Immature natural killer cell (primary cell): ENCODE measurements around the gene SAMM50. TPM values are rescaled to one million over a fixed set of nuclear protein-coding genes. Genes with fewer than 3 reads are reported as not detected.

Experiments used
- DNase-seq, 3 donors: peaks; one replicate each; pipeline ENCODE4 v3.0.0; 2022; ENCODE audit warnings: mixed read lengths in 1 of 3
- H3K27ac Mint-ChIP-seq, 6 donors: one replicate each; pipeline ENCODE4 v1.8.0; 2020; ENCODE audit warnings: mixed read lengths in 6 of 6, mild to moderate bottlenecking in 5 of 6, inconsistent platforms in 4 of 6, moderate library complexity in 3 of 6
- H3K27me3 Mint-ChIP-seq, 3 donors: one replicate each; pipeline ENCODE4 v1.8.0; 2020 to 2021; ENCODE audit warnings: low read depth in 3 of 3, mild to moderate bottlenecking in 3 of 3, mixed read lengths in 3 of 3, moderate library complexity in 3 of 3, inconsistent platforms in 1 of 3
- H3K36me3 Mint-ChIP-seq, 3 donors: one replicate each; pipeline ENCODE4 v1.8.0; 2020; ENCODE audit warnings: mixed read lengths in 3 of 3, inconsistent platforms in 2 of 3, mild to moderate bottlenecking in 2 of 3
- H3K4me1 Mint-ChIP-seq, 2 donors: one replicate each; pipeline ENCODE4 v1.8.0; 2020; ENCODE audit warnings: inconsistent platforms in 2 of 2, mild to moderate bottlenecking in 2 of 2, mixed read lengths in 2 of 2, moderate library complexity in 1 of 2
- H3K4me3 Mint-ChIP-seq, 5 donors: one replicate each; pipeline ENCODE4 v1.8.0; 2020; ENCODE audit warnings: mild to moderate bottlenecking in 5 of 5, mixed read lengths in 5 of 5, inconsistent platforms in 3 of 5, moderate library complexity in 3 of 5
- H3K9me3 Mint-ChIP-seq, 6 donors: one replicate each; pipeline ENCODE4 v1.8.0; 2020; ENCODE audit warnings: mild to moderate bottlenecking in 6 of 6, mixed read lengths in 6 of 6, inconsistent platforms in 4 of 6, moderate library complexity in 3 of 6
- polyA plus RNA-seq, 3 donors: library from polyadenylated mRNA; unstranded; fragments of 300-500 nt; fragmentation: Illumina TruSeq; gene quantifications; one replicate each; pipeline ENCODE4 v1.2.3, GENCODE V29; 2021

Gene SAMM50
- polyA plus RNA-seq, result 10 to 100 TPM; 80.6 to 88.8 (median 82.8) TPM

DNA sequence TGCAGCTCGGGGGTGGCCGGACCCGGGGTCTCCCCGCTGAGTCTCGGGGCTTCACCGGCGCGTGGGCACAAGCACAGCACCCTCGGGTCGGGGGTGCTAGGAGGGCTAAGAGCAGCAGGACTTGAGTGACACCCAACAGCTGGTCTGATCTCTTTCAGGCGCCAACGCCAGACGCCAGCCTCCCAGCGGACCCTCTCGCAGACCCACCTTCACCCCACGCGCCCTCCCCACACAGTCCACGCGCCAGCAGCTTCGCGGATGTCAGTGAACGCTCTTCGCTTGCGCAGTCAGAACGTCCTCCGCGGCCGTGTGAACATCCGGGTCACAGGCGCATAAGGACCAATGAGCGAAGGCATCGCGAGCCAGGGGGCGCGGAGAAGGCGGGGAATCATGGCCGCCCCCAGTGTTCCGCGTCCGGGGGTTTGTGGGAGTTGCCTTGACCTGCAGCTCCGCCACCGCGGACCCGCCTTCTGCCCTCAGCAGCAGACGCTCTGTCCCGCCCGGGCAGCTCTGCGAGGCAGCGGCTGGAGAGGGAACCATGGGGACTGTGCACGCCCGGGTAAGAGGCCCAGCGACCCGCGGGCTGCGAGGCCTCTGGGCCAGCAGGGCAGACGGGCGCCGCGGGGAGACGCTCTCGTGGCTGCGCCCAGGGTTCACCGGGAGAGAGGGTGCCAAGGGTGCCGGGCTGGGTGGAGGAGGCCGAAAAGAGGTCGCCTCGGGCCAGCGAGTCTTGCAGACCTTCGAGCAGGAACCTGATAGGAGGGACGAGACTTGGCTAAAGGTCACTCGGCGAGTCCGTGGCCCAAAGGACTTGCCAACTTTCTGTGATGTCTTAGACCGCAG lies at the start of gene SAMM50:
Gene SAMM50, plus strand, starts transcription at position 403 of the 843 bp plus-strand sequence. Its CDS starts 136 bp downstream, at position 539.
- H3K27me3 Mint-ChIP-seq, result peaks cover 3 to 7% (median 4%) of the 10 kb centered on the region in 3 donors
- H3K4me1 Mint-ChIP-seq, result peaks cover 38 to 55% of the 10 kb centered on the region in 2 donors
- H3K36me3 Mint-ChIP-seq, result no peaks in the 10 kb centered on the region
- peak; percentile 91 to 92 (median 91) for DNase-seq
- peak within 1 kb of the TSS; percentile 96 to 99 (median 99) for H3K4me3 Mint-ChIP-seq
- H3K9me3 Mint-ChIP-seq, result no peaks in the 10 kb centered on the region
- peak within 1 kb of the TSS; percentile 90 to 98 (median 96) for H3K27ac Mint-ChIP-seq

GRCh38 chr22:43905681-43906080 lies 49.6 kb upstream of the SAMM50 start:
- Mint-ChIP-seq H3K36me3 (no peaks in the 10 kb centered on the region), H3K9me3 (no peaks in the 10 kb centered on the region), H3K4me1 (peaks cover 0 to 3% of the 10 kb centered on the region in 2 donors), H3K27ac (no peak overlapping the region), H3K27me3 (peaks cover 6 to 10% (median 6%) of the 10 kb centered on the region in 3 donors), H3K4me3 (no peak overlapping the region)
- no peak for DNase-seq

DNA sequence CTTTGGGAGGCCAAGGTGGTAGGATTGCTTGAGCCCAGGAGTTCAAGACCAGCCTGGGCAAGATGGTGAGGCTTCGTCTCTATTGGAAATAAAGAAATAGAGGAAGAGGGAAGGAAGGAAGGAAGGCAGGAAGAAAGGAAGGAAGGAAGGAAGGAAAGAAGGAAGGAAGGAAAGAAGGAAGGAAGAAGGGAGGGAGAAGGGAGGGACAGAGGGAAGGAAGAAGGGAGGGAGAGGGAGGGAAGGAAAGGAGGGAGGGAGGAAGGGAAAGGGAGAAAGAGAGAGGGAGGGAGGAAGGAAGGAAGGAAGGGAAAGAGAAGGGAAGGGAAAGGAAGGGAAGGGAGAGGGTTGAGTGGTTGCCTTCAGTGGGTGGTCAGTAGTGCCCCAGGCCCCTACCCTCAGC lies 45.5 kb upstream of the SAMM50 start:
- H3K27me3 Mint-ChIP-seq, result peaks cover 4 to 12% (median 6%) of the 10 kb centered on the region in 3 donors
- H3K9me3 Mint-ChIP-seq, result no peaks in the 10 kb centered on the region
- H3K27ac Mint-ChIP-seq, result no peak overlapping the region
- no peak overlapping the region for H3K4me3 Mint-ChIP-seq
- no peaks in the 10 kb centered on the region for H3K4me1 Mint-ChIP-seq
- DNase-seq, result no peak
- H3K36me3 Mint-ChIP-seq, result no peaks in the 10 kb centered on the region

DNA sequence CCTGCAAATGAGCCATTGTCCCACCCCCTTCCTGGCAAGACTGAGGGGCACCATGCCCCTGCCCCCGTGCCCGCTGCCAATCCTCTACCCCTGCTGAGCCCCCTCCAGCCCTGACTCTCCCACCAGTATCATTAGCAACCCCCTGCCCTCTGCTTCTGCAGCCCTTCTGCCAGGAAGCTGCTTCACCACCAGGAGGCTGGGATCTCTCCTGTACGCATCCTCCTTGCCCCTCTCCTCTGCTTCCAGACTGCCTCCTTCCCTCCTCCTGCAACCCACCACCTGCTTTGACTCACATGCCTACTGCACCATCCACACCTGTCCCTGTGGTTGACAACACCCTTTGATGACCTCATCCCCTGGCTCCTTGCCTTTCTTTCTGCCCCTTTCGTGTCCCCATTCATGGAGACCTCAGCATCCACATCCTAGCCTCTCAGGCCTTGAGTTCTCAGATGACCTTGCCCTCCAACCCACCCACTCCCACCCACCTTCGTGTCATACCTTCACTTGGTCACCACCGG lies 45.0 kb upstream of the SAMM50 start:
- H3K27ac Mint-ChIP-seq, result no peak overlapping the region
- H3K4me1 Mint-ChIP-seq, result no peaks in the 10 kb centered on the region
- H3K9me3 Mint-ChIP-seq, result no peaks in the 10 kb centered on the region
- no peak for DNase-seq
- no peaks in the 10 kb centered on the region for H3K36me3 Mint-ChIP-seq
- H3K27me3 Mint-ChIP-seq, result peaks cover 4 to 12% (median 6%) of the 10 kb centered on the region in 3 donors
- H3K4me3 Mint-ChIP-seq, result no peak overlapping the region

GRCh38 chr22:43911351-43911750 lies 43.9 kb upstream of the SAMM50 start:
- Mint-ChIP-seq H3K4me1 (no peaks in the 10 kb centered on the region), H3K27ac (no peak overlapping the region), H3K27me3 (peaks cover 4 to 12% (median 6%) of the 10 kb centered on the region in 3 donors), H3K36me3 (no peaks in the 10 kb centered on the region), H3K9me3 (no peaks in the 10 kb centered on the region), H3K4me3 (no peak overlapping the region)
- DNase-seq, result no peak

GRCh38 chr22:43917521-43917920 lies 37.7 kb upstream of the SAMM50 start:
- Mint-ChIP-seq H3K4me1 (no peaks in the 10 kb centered on the region), H3K27ac (no peak overlapping the region), H3K36me3 (no peaks in the 10 kb centered on the region), H3K4me3 (no peak overlapping the region), H3K27me3 (peaks cover 1 to 18% (median 2%) of the 10 kb centered on the region in 3 donors), H3K9me3 (no peaks in the 10 kb centered on the region)
- DNase-seq, result no peak

DNA sequence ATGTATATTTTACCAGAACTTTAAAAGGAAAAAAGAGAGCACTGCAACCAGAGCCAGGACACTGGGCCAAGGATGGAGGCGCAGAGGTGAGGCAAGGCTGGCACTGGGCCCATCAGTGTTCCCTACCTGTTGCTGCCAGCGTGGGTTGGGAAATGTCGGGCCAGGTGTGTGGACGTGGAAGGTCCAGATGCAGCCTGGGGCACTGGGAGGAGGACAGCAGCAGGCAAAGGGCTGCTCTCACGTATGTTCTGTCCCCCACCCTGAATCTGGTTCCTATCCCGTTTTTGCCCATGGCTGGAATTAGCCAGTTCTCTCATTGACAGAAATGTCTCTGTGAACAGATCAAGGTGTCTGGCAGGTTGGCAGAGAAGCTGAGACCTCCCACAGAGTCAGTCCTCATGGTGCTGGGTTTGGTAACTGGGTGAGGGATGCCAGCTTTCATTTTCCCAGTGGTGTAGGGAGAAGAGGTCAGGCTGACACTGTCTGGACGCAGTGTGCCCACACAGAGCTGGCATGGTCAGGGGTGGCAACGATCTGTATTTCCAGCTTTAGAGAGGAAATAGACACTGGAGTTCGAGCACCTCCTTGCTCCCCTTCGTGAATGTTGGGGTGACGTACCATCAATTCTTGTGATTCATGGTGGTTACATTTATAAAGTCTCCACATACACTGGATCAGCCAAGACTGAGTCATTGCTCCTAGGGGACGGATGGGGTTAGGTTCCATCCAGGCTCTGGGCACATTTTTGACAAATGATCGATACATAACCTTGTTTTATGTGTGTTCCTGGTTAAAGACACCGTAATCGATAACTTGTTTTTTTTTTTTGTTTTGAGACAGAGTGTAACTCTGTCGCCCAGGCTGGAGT lies 35.9 kb upstream of the SAMM50 start:
- H3K27ac Mint-ChIP-seq, result no peak overlapping the region
- no peaks in the 10 kb centered on the region for H3K36me3 Mint-ChIP-seq
- no peaks in the 10 kb centered on the region for H3K9me3 Mint-ChIP-seq
- H3K4me1 Mint-ChIP-seq, result peaks cover 5 to 7% of the 10 kb centered on the region in 2 donors
- H3K4me3 Mint-ChIP-seq, result no peak overlapping the region
- DNase-seq, result no peak
- H3K27me3 Mint-ChIP-seq, result peaks cover 0 to 11% (median 5%) of the 10 kb centered on the region in 3 donors

GRCh38 chr22:43921370-43921769 lies 33.9 kb upstream of the SAMM50 start:
- Mint-ChIP-seq H3K9me3 (no peaks in the 10 kb centered on the region), H3K4me3 (no peak overlapping the region), H3K27ac (no peak overlapping the region), H3K27me3 (peaks cover 5 to 15% (median 6%) of the 10 kb centered on the region in 3 donors), H3K36me3 (no peaks in the 10 kb centered on the region), H3K4me1 (peaks cover 5 to 7% of the 10 kb centered on the region in 2 donors)
- no peak for DNase-seq

GRCh38 chr22:43922123-43922522 lies 33.1 kb upstream of the SAMM50 start:
- no peak for DNase-seq
- H3K9me3 Mint-ChIP-seq, result no peaks in the 10 kb centered on the region
- H3K4me3 Mint-ChIP-seq, result peak overlapping the region in 2 of 5 donors; percentile 33 to 89
- H3K36me3 Mint-ChIP-seq, result no peaks in the 10 kb centered on the region
- peaks cover 5 to 15% (median 7%) of the 10 kb centered on the region in 3 donors for H3K27me3 Mint-ChIP-seq
- no peak overlapping the region for H3K27ac Mint-ChIP-seq
- H3K4me1 Mint-ChIP-seq, result peaks cover 5 to 7% of the 10 kb centered on the region in 2 donors

DNA sequence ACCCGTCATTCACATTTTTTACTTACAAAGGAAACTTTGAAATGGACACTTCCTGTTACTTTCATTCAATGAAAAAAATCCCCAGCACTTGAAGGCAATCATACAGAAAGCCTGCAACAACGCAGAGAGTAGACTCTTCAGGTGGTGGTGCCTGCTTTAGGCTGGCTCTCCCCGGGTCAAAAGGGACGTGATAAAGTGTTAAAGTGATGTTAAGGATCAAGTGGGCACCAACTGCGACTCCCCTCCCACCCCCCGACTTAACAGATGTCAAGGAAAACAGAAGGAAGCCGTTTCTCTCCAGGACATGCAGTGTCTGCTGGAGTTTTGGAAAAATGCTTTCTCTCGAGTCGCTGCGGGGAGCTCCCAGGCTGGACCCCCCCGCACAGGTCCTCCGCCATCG lies 32.1 kb upstream of the SAMM50 start:
- peak overlapping the region in 5 of 6 donors; percentile 68 to 92 (median 76) for H3K27ac Mint-ChIP-seq
- H3K36me3 Mint-ChIP-seq, result no peaks in the 10 kb centered on the region
- H3K4me3 Mint-ChIP-seq, result peak overlapping the region; percentile 87 to 91 (median 89)
- H3K27me3 Mint-ChIP-seq, result peaks cover 5 to 11% (median 9%) of the 10 kb centered on the region in 3 donors
- no peaks in the 10 kb centered on the region for H3K9me3 Mint-ChIP-seq
- DNase-seq, result peak; percentile 8 to 13 (median 11)
- peaks cover 5 to 7% of the 10 kb centered on the region in 2 donors for H3K4me1 Mint-ChIP-seq

- no peaks in the 10 kb centered on the region for H3K36me3 Mint-ChIP-seq
- H3K27ac Mint-ChIP-seq, result peak within 1 kb of the TSS in 5 of 6 donors; percentile 68 to 92 (median 76)
- peak within 1 kb of the TSS; percentile 87 to 91 (median 89) for H3K4me3 Mint-ChIP-seq
- H3K9me3 Mint-ChIP-seq, result no peaks in the 10 kb centered on the region
- peaks cover 5 to 18% (median 8%) of the 10 kb centered on the region in 3 donors for H3K27me3 Mint-ChIP-seq
- peak; percentile 76 to 78 (median 78) for DNase-seq
- peaks cover 5 to 7% of the 10 kb centered on the region in 2 donors for H3K4me1 Mint-ChIP-seq
Measured at GRCh38 chr22:43923631-43924464, 31.4 kb upstream of the SAMM50 start, which contains the start of gene PNPLA3. Gene PNPLA3 (plus strand): TSS chr22:43923805. CDS start chr22:43923912, 107 bp downstream.

DNA sequence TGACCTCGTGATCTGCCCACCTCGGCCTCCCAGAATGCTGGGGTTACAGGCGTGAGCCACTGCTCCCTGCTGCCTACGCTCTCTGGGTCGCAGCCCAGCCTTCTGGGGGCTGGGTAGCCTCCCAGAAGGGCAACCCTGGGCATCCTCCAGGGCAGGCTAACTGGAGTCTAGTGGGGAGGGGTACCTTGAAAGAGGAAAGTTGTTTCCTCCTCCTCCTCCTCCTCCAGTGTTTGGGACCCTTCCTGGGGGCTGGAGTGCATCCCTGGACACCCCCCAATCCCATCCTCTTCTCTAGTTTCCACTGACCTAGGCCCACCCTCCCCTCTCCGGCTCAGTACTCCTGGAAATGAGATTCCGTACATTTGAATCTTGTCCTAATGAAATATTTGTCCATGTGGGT lies 30.4 kb upstream of the SAMM50 start:
- H3K4me1 Mint-ChIP-seq, result peaks cover 5 to 7% of the 10 kb centered on the region in 2 donors
- H3K9me3 Mint-ChIP-seq, result no peaks in the 10 kb centered on the region
- peaks cover 5 to 19% (median 8%) of the 10 kb centered on the region in 3 donors for H3K27me3 Mint-ChIP-seq
- no peaks in the 10 kb centered on the region for H3K36me3 Mint-ChIP-seq
- DNase-seq, result no peak
- peak overlapping the region in 1 of 6 donors; percentile 37 for H3K27ac Mint-ChIP-seq
- H3K4me3 Mint-ChIP-seq, result peak overlapping the region; percentile 50 to 77 (median 62)
